Middle frontal gyrus (tissue), 1 donor: ENCODE data around the gene RAB31.

ENCODE experiments used
- DNase-seq: peaks from one replicate; pipeline ENCODE4 v3.0.0-alpha.2; 2015; ENCODE audit warnings: low spot score; ENCODE audit errors: extremely low spot score

Gene RAB31

DNA sequence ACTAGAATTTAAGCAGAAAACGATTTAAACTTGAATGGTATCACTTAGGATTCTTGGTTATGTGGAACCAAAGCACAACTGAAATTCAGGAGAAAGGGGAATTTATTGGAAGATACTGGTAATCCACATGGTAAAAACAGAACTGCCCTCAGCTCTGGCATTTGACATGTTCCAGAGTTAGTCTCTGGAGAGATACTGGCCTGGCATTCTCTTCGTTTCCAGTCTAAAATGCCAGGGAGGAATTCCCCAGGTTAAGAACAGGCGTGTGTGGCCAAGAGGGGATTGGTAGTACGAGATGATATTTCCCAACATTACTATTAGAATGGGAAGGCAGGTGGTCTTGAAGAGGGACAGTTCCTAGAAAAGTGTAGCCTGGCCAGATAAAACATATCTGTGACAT is 109.2 kb downstream of the RAB31 start:
- no peak for DNase-seq

DNA sequence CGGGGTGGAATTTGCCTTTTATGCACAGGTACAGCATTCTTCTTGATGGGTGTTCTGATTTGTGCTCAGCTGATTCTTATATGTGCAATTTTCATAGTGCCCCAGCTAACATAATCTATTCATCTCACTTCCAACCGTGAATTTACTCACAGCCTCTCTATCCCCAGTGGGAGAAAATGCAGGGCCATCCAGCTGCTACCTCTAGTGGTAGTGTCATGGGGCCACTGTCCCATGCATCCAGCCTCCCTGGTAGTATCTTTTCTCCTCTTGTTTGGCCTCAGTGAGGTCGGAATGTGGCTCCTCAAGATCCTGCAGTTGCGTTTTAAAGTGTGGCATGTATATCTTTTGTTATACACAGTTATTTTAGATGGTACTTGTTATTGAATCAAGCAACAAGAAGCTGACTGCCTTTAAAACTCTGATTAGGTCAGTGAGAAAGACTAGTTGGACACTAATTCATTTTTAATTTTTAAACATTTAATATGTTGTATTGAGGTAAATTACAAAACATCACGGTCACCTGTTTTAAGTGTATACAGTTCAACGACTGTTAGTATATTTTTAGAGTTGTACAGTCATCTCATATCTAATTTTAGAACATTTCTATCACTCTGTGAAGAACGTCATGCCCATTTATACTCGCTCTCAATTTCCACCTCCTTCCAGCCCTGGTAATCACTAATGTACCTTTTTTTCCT is 109.8 kb downstream of the RAB31 start:
- no peak for DNase-seq

DNA sequence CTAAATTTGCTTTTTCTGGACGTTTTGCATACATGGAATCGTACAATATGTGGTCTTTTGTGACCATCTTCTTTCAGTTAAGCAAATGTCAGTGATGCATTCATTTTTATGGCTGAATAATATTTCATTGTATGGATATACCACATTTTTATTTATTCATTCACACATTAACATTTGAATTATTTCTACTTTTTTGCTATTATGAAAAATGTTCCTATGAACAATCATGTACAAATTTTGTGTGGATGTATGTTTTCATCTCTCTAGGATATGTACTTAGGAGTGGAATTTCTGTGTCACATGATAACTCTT is 110.3 kb downstream of the RAB31 start:
- no peak for DNase-seq

DNA sequence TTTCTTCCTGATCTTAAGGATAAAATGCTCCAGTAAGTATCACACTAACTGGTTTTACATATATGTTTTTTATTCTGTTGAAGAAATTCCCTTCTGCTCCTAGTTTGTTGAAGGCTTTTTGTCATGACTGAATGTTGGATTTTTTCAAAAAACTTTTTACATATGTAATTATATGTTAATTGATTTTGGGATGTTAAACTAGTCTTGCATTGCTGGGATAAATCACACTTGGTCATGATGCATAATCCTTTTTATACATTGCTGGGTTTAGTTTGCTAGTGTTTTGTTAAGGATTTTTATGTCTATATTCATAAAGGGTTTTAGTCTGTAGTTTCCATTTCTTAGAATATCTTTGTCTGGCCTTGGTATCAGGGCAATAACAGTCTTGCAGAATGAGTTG is 112.0 kb downstream of the RAB31 start:
- no peak for DNase-seq

DNA sequence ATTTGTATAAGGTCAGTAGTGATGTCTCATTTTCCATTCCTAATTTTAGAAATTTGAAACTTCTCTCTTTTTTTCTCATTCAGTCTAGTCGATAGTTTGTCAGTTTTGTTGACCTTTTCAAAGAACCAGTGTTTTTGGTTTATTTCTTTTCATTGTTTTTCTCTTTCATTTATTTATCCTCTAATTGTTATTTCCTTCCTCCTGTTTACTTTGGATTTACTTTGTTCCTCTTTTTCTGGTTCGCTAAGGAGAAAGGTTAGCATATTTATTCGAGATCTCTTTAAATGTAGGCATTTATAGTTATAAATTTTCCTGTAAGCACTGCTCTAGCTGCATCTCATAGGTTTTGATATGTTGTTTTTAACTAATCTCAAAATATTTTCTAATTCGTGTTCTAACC is 112.6 kb downstream of the RAB31 start:
- no peak for DNase-seq

DNA sequence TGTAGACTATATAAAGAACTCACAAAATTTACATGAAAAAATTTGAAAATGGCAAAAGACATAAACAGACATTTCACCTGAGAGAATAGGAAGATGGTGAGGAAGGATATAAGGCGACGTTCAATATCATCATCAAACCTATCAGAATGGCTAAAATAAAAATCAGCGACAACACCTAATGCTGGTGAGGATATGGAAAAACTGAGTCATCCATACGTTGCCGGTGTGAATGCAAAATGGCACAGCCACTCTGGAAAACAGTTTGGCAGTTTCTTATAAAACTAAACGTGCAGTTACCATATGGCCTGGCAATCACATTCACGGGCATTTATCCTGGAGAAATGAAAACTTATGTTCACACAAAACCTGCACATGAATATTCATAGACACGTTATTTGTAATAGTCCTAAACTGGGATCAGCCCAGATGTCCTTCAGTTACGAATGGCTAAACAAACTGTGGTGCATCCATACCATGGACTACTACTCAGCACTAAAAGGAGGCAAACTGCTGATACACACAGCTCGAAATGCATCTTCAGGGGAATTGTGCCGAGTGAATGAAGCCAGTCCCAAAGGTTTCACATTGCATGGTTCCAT is 114.6 kb downstream of the RAB31 start:
- no peak for DNase-seq

DNA sequence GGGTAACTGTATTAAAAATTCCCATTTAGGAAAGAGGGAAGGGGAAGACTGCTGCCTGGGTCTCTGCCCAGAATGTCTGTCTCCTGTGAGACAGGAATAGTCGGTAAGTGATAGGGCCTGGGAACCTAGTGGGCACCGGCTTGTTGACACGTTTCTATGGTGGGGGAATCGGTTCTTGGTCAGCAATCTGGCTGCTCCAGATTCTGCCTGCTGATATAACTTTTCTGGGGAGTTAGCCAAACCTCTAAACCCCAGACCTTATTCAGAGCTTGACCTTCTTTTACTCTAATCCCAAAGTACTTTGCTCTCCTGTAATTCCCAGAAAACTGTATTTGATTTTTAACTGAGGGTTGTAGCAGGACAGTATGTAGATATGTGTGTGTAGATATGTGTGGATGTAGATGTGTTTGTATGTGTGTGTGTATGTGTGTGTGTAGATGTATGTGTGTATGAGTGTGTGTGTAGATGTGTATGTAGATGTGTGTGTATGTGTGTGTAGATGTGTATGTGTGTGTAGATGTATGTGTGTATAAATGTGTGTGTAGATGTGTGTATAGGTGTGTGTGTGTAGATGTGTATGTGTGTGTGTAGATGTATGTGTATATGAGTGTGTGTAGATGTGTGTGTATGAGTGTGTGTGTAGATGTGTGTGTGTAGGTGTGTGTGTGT is 115.8 kb downstream of the RAB31 start:
- DNase-seq = no peak

DNA sequence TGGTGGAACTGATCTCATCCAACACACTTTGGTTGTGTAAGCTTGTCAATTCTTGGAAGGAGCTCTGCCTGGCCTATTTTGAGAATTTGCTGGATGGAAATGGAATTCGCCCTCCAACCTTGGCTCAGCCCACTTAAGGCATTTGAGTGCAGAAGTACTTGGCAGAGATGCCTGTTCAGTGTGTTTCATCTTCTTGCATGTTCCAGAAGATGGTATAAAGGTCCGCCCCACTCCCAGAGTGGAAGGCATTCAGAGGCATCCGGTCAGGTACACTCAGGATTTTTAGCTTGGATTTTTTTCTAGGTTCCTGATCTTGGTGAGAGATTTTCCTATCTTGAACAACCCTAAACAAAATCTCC is 116.4 kb downstream of the RAB31 start:
- DNase-seq = no peak

DNA sequence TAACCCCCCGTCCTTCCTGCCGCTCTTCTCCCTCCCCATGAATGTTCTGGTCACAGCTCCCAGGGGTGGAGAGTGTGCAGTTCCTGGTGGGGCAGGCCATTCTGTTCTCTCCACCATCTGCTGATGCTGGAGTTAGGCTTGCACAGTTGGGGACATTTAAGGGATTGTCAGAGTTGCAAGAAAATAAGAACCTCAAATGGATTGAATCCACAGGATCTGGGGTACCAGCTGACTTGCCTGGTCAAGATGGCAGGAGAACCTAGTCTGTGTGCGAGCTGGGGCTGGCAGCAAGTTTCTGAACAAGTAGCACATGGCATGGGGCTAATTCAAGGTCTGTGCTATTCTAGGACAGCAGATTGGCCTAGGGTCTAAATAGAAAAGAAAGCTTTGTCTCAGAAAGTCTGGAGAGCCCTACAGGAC is 116.9 kb downstream of the RAB31 start:
- no peak for DNase-seq

DNA sequence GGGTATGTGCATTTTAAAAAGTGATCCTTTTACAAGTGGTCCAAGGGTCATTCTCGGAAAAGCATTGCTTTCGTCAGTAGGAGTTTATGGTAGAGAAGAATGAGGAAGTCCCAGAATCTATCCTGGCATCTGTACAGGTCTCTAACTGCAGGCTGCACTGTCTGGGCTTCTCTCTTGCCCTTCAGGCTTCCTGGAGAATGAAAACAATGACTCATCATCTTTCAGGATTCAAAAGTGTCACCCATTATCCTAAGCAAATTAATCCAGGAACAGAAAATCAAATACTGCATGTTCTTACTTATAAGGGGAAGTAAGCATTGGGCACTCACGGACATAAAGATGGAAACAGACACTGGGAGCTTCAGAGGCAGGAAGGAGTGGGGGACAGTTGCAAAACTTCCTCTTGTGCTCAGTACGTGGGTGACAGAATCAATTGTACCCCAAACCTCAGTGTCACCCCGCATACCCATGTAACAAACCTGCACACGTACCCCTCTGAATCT is 117.5 kb downstream of the RAB31 start:
- no peak for DNase-seq

DNA sequence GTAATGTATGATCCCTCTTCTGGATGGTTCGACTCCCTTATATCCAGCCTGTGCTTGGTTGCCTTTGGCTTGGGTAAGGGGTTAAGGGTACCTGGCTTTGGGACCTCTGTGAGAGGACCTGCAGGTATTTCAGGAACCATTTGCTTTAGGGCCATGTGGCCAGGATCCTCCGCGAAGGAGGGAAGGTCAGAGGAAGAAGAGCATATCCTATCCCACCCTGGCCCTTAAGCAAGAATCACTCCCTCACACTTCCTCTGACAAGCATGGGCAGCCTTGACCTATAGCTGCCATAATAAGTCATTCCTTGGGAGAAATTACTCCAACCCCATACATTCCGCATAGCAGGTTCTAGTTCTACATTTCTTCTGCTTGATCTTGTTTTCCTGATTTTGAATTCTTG is 118.6 kb downstream of the RAB31 start:
- DNase-seq = no peak

DNA sequence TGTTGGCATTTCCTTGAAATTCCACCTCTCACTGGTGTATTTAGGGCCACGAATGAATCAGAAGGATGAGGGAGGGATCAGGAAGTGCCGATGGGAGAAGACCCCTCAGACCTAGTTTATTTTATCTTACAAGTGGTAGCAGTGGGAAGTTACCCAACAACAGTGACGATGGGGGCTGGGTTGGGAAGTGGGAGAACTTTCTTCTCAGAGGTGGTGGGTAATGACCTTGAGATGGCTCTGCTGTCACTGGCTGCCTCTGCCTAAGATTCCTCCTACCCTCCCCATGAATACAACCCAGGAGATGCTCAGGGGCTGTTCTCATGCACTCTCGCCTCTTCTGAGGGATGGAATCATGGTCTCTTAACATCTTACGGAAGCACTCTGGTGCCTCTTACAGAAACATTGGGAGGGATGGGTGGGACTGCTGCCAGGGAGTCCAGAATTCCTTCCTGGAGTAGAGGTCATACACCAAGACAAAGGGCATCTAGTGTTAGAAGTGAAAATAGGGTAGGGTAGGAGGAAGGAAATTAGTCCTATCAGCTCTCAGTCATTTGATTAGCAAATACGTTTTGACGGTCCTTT is 119.2 kb downstream of the RAB31 start:
- no peak for DNase-seq

DNA sequence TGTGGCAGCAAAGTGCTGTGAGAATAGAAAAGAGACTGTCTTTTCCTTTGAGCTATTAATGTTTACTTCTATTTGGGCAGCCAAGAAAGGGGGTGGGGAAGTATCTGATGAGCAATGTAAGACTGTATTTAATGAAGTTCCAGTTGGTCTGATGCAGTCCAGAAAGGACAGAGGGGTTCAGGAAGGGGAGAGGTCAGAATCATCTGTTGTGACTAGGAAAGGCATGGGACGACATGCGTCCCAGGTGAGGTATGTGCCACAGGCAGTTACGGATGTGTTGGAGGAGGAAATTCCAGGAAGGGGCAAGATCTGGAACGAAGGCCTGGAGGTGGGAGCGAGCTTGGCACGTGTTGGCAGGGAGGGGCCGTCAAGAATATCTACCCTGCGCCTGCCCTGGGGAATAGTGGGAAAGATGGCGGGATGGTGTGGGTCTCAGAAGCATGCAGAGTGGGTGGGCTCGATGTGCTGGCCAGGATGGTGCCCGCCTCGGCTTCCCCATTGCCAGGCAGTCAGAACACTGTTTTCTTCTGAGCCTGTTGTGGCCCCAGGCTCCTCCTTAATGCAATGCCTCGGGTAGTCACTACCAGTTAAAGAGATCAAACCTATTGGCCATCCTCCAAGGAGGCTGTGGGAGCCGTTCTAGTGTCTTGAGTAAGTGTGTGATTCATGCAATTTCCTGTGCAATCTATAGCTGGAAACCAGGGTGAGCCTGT is 119.8 kb downstream of the RAB31 start:
- DNase-seq = no peak

DNA sequence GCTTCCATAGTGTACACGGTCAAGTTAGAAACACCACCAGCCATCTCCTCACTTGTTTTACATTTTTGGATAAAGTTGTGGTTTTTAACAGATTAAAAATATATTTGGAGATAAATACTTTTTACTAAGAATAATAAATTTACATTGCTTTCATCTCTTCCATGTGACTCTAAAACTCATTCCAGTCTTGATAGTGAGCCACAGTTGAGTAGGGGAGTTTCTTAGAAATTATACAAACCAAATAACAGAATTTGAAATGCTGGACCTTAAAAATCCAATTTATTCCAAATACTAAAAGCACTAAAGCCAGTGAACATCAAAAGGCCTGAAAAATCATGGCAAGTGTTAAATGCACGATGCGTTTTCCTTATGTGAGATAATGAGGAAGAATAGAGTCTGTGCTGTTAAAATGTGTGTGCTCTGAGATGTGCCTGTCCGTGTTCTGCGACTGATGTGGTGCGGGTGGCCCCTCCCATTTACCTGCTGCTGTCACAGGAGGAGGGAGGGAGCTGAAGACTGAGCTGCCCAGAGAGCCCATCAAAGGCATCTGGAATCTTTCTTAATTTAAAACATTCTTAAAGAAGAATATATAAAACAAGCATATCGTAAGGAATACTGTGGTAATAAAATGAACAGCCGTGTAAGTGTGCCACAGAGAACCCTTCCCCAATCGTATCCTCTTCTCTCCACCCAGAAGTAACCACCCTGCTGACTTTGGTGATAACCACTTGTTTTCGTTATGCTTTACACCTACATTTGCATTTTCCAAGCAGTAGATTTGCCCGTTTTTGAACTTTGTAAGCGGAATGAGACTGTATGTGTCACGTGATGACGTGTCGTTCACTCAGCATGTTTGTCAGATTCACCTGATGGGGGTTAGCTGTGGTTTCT is 120.7 kb downstream of the RAB31 start:
- DNase-seq = no peak

DNA sequence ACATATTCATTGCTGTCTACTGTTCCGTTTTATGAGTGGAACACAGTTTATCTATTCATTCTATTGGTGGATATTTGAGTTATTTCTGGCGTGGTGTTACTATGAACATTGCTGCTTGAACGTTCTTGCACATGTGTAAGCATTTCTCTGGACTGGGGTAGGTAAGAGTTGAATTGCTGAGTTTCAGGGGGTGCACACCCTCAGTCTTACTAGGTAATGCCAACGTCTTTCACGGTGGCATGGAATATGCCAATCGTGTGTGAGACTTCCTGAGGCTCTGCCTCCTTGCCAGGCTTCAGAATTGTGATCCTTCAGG is 121.3 kb downstream of the RAB31 start:
- no peak for DNase-seq

DNA sequence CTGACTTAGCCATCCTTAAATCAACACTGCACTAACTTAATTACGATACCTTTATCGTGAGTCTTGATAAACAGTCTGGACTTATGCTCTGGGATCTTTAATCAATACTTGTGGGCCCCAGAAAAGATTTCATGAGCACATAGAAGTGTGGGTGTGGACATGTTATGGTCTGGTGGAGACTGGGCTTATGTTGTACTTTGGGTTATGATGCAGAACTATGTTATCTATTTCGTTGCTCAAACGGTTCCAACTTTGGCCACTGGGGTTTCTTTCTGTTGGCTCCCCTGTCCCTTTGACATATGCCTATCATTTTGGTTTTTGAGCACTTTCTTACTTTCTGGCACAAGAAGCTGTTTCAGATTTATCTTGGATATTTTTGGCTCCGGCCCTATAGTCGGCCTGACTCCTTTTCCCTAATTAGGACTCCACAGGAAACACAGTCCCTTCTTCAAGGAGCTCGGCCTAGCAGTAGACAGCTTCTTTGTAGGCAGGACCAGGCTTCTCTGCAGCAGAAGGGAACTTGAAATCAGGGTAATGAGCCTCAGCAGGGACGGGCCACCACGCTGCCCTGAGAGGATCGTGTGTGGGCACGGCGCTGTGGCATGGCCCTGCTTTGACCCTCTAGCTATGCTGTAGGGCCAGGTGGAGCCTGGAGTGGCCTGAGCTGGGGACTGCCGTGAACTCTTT is 123.1 kb downstream of the RAB31 start:
- DNase-seq = no peak

DNA sequence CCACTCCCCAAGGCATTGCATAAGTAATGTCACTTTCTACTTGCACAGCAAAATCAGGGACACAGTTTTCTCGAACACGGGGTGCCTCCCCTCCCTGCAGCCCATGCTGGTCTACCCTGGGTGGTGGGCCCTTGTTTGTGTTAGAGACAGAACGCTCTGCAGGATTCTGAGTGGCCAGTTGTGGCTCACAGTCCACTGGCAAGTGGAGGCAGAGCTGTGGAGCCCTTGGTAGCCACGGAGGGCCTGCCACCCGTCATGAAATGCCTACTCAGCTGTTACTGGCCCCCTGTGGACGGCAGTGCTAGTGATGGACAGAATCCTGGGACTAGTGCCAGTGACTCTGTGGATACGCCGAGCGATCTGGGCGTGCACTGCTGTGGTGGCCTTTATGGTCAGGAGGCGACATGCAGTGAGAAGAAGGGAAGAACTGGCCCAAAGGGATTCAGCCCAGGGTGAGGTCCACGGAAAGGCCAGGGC is 123.7 kb downstream of the RAB31 start:
- DNase-seq = no peak

DNA sequence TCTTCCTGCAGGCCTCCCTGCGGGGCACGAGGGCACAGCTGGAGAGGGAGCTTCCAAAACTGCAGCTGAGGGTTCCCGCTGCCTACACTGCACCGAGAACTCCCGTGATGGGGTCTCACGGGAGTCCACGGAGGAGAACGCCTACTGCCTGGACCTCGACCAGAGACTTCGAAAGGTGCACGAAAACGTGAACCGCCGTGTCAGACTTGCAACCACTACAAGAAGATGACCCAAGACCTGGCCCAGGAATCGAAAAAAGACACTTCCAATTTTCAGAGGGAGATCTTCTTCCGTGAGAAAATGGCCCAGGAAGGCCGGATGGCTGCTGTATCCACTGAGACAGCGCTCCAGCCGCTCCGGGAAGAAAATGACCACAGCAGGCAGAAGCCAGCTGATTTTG is 124.8 kb downstream of the RAB31 start:
- no peak for DNase-seq

DNA sequence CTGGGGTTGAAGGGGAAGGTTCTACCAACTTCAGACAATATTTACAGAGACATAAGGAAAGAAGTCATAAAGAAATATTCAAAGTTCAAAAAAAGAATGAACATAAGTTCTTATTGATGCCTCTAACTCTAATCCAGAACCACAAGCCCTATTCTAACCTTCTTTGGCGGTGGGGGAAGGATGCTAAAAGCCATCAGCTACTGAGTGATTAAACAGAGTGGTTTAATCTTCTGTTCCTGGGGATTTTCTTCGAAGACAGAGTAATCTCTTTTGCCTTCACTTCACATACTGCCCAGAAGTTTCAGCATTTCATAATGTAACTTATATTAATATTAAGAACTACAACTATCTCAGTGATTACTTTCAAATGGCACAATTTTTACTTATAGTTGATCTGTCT is 126.5 kb downstream of the RAB31 start:
- no peak for DNase-seq

DNA sequence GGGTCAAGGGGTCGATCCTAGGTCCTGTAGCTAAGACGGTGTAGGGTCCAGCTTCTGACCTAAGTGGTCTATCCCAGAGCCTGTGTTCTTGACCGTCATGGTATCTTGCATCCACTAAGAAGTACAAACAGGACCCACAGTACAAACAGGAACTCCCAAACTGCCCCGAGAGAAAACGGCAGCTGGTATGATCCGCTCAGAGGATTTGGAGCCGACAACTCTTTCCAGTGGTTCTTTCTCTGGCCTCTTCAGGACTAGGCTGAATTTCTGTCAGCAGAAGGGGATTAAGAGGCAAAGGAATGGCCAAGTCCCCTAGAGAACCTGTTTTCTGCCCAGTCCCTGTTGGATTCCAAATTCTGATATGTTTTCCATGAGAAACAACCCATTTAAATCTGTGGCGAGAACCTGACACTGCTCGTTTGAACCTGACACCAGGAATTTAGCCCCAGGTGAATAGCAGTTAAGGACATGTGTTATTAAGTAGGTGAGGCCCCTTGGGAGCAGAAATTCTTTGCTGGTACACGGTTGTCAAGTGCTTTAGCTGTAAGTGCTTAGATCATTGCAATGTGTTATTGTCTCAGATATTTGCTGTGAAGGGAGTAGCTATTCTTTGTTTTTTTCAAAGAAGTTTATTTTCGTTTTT is 127.1 kb downstream of the RAB31 start:
- no peak for DNase-seq
